Thymus (tissue), 11 donors: ENCODE results near the gene USP43. TPM values are rescaled to one million over a fixed set of nuclear protein-coding genes. Genes with fewer than 3 reads are reported as not detected.
A peak's percentile ranks its signal among the peaks of the same experiment; 100 is the strongest.

Experiments
- DNase-seq, 9 donors: peaks; one replicate each; pipeline ENCODE4 v3.0.0-alpha.2; 2013; ENCODE audit warnings: low spot score in 9 of 9, low read depth in 6 of 9, missing footprints in 1 of 9
- H3K27ac ChIP-seq, 2 donors: one replicate each; pipeline ENCODE4 v1.5.1; 2013; ENCODE audit warnings: control low read depth in 1 of 2, low read depth in 1 of 2, low read length in 1 of 2, mild to moderate bottlenecking in 1 of 2, moderate library complexity in 1 of 2
- H3K27me3 ChIP-seq, 2 donors: one replicate each; pipeline ENCODE4 v1.5.1; 2013; ENCODE audit warnings: low read length in 1 of 2; ENCODE audit not compliant: control insufficient read depth in 2 of 2, insufficient read depth in 1 of 2
- H3K36me3 ChIP-seq, 2 donors: one replicate each; pipeline ENCODE4 v1.5.1; 2013; ENCODE audit warnings: low read length in 1 of 2, mild to moderate bottlenecking in 1 of 2, moderate library complexity in 1 of 2; ENCODE audit not compliant: control insufficient read depth in 2 of 2, insufficient read depth in 2 of 2
- H3K4me1 ChIP-seq, 2 donors: one replicate each; pipeline ENCODE4 v1.5.1; 2013; ENCODE audit warnings: low read length in 2 of 2; ENCODE audit not compliant: control insufficient read depth in 2 of 2, insufficient read depth in 2 of 2
- H3K4me3 ChIP-seq, 2 donors: one replicate each; pipeline ENCODE4 v1.5.1; 2013; ENCODE audit warnings: low read length in 2 of 2, control low read depth in 1 of 2, mild to moderate bottlenecking in 1 of 2
- H3K9me3 ChIP-seq, 2 donors: one replicate each; pipeline ENCODE4 v1.5.1; 2013; ENCODE audit warnings: low read length in 1 of 2, mild to moderate bottlenecking in 1 of 2; ENCODE audit not compliant: control insufficient read depth in 2 of 2, insufficient read depth in 1 of 2
- WGBS: extraction: QIAGEN DNeasy Blood & Tissue Kit; methylation state at CpG from one replicate; pipeline ENCODE4 v1.1.7; 2013; 5-methylcytosine and 5-hydroxymethylcytosine counted together
- polyA plus RNA-seq: library from polyadenylated mRNA; stranded (reverse); fragments of 200-250 nt; gene quantifications from one replicate; pipeline ENCODE4 v1.2.3, GENCODE V29; 2013
- total RNA-seq: library from RNA; stranded (reverse); fragments of 120-200 nt; gene quantifications from one replicate; pipeline ENCODE4 v1.2.4, GENCODE V29; 2013
- donor health status: healthy.

Gene USP43
- total and polyA plus RNA-seq, 2 donors = 0.57 to 2.9 TPM

GRCh38 chr17:9760266-9760665 is 114.9 kb downstream of the USP43 start:
- Histone ChIP-seq H3K4me3 (no peak overlapping the region), H3K27ac (no peak overlapping the region), H3K4me1 (no peaks in the 10 kb centered on the region), H3K27me3 (no peaks in the 10 kb centered on the region), H3K36me3 (no peaks in the 10 kb centered on the region), H3K9me3 (no peaks in the 10 kb centered on the region)
- no peak for DNase-seq
- WGBS = 88% methylated on average over 1 of the region's 1 CpG

- no peaks in the 10 kb centered on the region for H3K27me3 ChIP-seq
- no peaks in the 10 kb centered on the region for H3K9me3 ChIP-seq
- H3K4me3 ChIP-seq = no peak overlapping the region
- no peaks in the 10 kb centered on the region for H3K4me1 ChIP-seq
- no peak overlapping the region for H3K27ac ChIP-seq
- WGBS = 52% methylated on average over 4 of the region's 4 CpGs
- no peak for DNase-seq
- no peaks in the 10 kb centered on the region for H3K36me3 ChIP-seq
Observed at GRCh38 chr17:9763643-9764042, 118.3 kb downstream of the USP43 start.

GRCh38 chr17:9765322-9765721 is 120.0 kb downstream of the USP43 start:
- H3K9me3 ChIP-seq = no peaks in the 10 kb centered on the region
- no peak overlapping the region for H3K27ac ChIP-seq
- WGBS = 97% methylated on average over 1 of the region's 1 CpG
- H3K27me3 ChIP-seq = no peaks in the 10 kb centered on the region
- DNase-seq = no peak
- no peaks in the 10 kb centered on the region for H3K4me1 ChIP-seq
- H3K4me3 ChIP-seq = no peak overlapping the region
- no peaks in the 10 kb centered on the region for H3K36me3 ChIP-seq

GRCh38 chr17:9766970-9767369 is 121.7 kb downstream of the USP43 start:
- H3K9me3 ChIP-seq = no peaks in the 10 kb centered on the region
- no peak overlapping the region for H3K4me3 ChIP-seq
- no peaks in the 10 kb centered on the region for H3K36me3 ChIP-seq
- no peaks in the 10 kb centered on the region for H3K4me1 ChIP-seq
- WGBS = 79% methylated on average over 5 of the region's 5 CpGs
- DNase-seq = no peak
- no peaks in the 10 kb centered on the region for H3K27me3 ChIP-seq
- H3K27ac ChIP-seq = no peak overlapping the region

GRCh38 chr17:9767432-9767991 is 122.2 kb downstream of the USP43 start:
- Histone ChIP-seq H3K27ac (no peak overlapping the region), H3K27me3 (no peaks in the 10 kb centered on the region), H3K9me3 (no peaks in the 10 kb centered on the region), H3K4me1 (no peaks in the 10 kb centered on the region), H3K36me3 (no peaks in the 10 kb centered on the region), H3K4me3 (no peak overlapping the region)
- DNase-seq = no peak
- WGBS = 88% methylated on average over 7 of the region's 7 CpGs

- no peaks in the 10 kb centered on the region for H3K4me1 ChIP-seq
- WGBS = 39% methylated on average over 5 of the region's 5 CpGs
- H3K27me3 ChIP-seq = no peaks in the 10 kb centered on the region
- H3K9me3 ChIP-seq = no peaks in the 10 kb centered on the region
- H3K4me3 ChIP-seq = no peak overlapping the region
- H3K27ac ChIP-seq = no peak overlapping the region
- DNase-seq = peak in 2 of 9 donors; percentile 22 to 27
- no peaks in the 10 kb centered on the region for H3K36me3 ChIP-seq
Observed at GRCh38 chr17:9768381-9768934, 123.1 kb downstream of the USP43 start.

GRCh38 chr17:9769036-9769695 is 123.8 kb downstream of the USP43 start:
- Histone ChIP-seq H3K4me1 (no peaks in the 10 kb centered on the region), H3K4me3 (no peak overlapping the region), H3K27ac (no peak overlapping the region), H3K36me3 (no peaks in the 10 kb centered on the region), H3K9me3 (no peaks in the 10 kb centered on the region), H3K27me3 (no peaks in the 10 kb centered on the region)
- DNase-seq = no peak
- WGBS = 90% methylated on average over 15 of the region's 15 CpGs

- Histone ChIP-seq H3K27me3 (no peaks in the 10 kb centered on the region), H3K4me3 (no peak overlapping the region), H3K36me3 (no peaks in the 10 kb centered on the region), H3K9me3 (no peaks in the 10 kb centered on the region), H3K4me1 (no peaks in the 10 kb centered on the region), H3K27ac (no peak overlapping the region)
- no peak for DNase-seq
- WGBS = 95% methylated on average over 27 of the region's 27 CpGs
Observed at GRCh38 chr17:9771465-9771864, 126.1 kb downstream of the USP43 start.

GRCh38 chr17:9772658-9773057 is 127.3 kb downstream of the USP43 start:
- 88% methylated on average over 19 of the region's 19 CpGs for WGBS
- H3K4me1 ChIP-seq = no peaks in the 10 kb centered on the region
- no peaks in the 10 kb centered on the region for H3K36me3 ChIP-seq
- no peaks in the 10 kb centered on the region for H3K27me3 ChIP-seq
- H3K4me3 ChIP-seq = no peak overlapping the region
- H3K9me3 ChIP-seq = no peaks in the 10 kb centered on the region
- no peak for DNase-seq
- no peak overlapping the region for H3K27ac ChIP-seq
